Right forelimb (tissue), 1 donor: ENCODE measurements around the gene CDHR1.
"Not testable (repeated sequence)": the region's sequence is repeated elsewhere in the genome, so short reads cannot be mapped to it uniquely, and the experiment has no call there.

Source experiments
- DNase-seq: peaks from one replicate; pipeline ENCODE4 v3.0.0-alpha.2; 2018

Gene CDHR1

GRCh38 chr10:84194424-84195043 is at the start of gene CDHR1:
CDHR1 (plus strand) TSS chr10:84194537; CDS start chr10:84194761, 224 bp downstream.
- DNase-seq: no peak

GRCh38 chr10:84147347-84147746 is 47.0 kb upstream of the CDHR1 start:
- no peak for DNase-seq

- not testable (repeated sequence) for DNase-seq
Measured at GRCh38 chr10:84148006-84148597, 46.2 kb upstream of the CDHR1 start.

- DNase-seq: no peak
Measured at GRCh38 chr10:84149854-84150253, 44.5 kb upstream of the CDHR1 start.

DNA sequence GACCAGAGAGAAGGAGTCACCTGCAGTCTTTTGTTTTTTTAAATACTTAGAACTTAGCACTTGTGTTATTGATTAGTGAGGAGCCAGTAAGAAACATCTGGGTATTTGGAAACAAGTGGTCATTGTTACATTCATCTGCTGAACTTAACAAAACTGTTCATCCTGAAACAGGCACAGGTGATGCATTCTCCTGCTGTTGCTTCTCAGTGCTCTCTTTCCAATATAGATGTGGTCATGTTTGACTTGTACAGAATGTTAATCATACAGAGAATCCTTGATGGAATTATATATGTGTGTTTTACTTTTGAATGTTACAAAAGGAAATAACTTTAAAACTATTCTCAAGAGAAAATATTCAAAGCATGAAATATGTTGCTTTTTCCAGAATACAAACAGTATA is 41.6 kb upstream of the CDHR1 start:
- no peak for DNase-seq

DNA sequence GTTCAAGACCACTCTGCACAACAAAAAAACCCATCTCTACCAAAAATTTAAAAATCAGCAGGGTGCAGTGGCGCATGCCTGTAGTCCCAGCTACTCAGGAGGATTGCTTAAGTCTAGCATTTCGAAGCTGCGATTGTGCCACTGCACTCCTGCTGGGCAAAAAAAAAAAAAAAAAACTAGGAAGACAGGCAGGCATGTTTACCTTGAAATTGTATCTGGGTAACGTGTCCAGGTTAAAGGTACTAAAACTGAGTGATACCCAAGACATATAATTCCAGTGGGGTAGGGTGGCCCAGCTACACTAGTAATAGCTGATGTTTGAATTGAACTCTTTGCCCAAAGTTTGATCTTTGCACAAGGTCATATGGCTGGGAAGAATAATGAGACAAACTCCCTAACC is 38.8 kb upstream of the CDHR1 start:
- DNase-seq: no peak

- DNase-seq: no peak
Measured at GRCh38 chr10:84156009-84156408, 38.3 kb upstream of the CDHR1 start.

DNA sequence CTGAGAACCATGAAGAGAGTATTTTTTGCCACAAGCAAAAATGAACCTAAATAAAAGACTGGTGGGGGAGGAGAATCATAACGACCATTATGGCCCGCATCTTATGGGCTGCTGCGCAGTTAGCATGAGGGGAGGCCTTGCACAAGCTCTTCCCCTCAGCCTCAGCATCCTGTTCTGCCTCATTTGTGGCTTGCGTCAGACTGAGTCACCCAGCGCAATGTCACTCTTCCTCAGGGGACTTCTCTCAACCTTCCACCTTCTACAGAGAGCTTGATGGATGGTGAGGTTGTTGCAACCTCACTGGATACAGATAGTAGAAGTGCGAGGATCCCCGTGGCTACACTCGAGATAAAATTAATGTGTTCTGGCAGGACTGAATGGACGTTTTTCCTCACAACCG is 37.6 kb upstream of the CDHR1 start:
- no peak for DNase-seq

DNA sequence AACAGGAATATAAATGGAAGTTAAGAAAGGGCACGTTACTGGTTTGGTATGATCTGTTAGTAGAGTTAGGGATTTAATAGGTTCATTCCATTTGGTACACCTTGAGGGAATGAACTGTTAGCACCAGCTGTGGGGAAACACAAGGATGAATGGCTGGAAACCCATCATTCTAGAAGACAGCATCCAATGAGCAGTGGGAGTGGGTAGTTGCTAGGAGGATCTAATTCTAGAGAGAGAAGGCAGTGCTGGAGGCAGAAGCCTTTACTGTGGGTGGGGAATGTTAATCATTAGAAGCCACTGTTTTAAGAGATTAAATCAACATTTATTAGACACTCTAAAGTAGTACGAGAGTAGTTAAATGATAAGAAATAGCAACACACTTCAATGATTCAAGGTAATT is 36.3 kb upstream of the CDHR1 start:
- no peak for DNase-seq

GRCh38 chr10:84158550-84158949 is 35.8 kb upstream of the CDHR1 start:
- no peak for DNase-seq

GRCh38 chr10:84159076-84159685 is 35.2 kb upstream of the CDHR1 start:
- no peak for DNase-seq

GRCh38 chr10:84160663-84161362 is 33.5 kb upstream of the CDHR1 start:
- no peak for DNase-seq

DNA sequence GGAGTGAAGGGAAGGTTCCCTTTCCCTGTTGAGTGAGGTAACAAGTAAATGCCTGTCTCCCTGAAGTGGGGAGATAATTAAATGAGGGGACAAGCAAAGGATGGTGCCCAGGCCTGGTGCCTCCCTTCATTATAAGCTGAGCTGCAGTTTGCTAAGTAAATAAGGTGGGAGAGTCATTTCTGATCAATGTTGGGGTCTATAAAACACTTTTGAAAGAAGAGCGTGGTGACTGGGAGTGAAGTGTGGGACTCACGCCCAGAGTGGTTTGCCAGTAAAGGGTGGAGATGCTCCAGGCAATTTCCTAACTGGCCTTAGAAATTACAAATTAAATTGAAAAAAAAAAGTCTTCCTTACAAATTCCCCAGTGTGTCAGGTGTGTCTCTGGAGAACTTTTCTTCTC is 30.3 kb upstream of the CDHR1 start:
- no peak for DNase-seq

- no peak for DNase-seq
Measured at GRCh38 chr10:84164442-84164841, 29.9 kb upstream of the CDHR1 start.

- no peak for DNase-seq
Measured at GRCh38 chr10:84166620-84167288, 27.6 kb upstream of the CDHR1 start.

GRCh38 chr10:84167289-84167653 is 27.1 kb upstream of the CDHR1 start:
- not testable (repeated sequence) for DNase-seq

DNA sequence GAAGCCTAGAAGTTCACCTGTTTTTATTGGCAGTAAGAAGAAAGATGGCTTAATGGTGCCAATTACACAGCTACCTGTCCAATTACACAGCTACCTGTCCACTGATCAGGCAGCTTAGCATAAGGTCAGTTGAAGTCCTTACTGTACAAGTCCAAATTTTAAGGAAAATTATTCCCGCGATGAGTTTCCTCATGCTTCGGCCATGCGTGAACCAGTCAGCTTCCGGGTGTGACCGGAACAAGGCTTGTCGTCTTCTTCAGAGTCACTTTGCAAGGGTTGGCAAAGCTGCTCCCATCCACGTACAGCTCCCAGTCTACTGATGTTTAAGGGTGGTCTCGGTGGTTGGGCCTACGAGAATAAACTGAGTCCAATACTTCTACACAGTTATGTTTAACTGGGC is 26.0 kb upstream of the CDHR1 start:
- not testable (repeated sequence) for DNase-seq

GRCh38 chr10:84171237-84171636 is 23.1 kb upstream of the CDHR1 start:
- DNase-seq: not testable (repeated sequence)

DNA sequence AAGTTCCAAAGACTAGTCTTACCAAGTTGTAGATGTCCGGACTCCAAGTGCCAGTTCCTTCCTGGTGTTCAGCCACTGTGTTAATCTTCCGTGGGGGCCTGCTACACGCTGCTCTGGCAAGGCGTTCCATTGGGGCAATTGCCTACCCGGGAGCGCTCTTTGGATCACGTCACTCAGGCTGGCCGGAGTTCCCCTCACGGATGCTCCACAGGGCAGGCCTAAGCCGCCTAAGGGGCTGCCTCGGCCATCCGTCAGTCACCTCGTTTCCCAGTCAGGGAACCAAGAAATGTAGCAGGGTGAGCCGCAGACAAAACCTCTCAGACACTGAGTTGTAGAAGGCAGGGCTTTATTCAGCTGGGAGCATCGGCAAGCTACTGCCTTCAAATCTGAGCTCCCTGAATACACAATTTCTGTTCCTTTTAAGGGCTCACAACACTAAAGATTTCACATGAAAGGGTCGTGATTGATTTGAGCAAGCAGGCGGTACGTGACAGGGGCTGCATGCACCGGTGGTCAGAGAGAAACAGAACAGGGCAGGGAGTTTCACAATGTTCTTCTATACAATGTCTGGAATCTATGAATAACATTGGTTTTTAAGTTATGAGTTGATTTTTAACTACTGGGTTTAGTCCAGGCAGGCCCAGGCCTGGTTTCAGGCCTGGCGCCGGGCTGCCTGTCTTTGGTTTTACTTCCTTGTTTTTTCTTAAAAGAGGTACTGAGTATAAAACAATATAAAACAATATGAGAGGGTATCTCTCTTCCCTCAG is 22.5 kb upstream of the CDHR1 start:
- not testable (repeated sequence) for DNase-seq

- DNase-seq: no peak
Measured at GRCh38 chr10:84172467-84173356, 21.6 kb upstream of the CDHR1 start.

DNA sequence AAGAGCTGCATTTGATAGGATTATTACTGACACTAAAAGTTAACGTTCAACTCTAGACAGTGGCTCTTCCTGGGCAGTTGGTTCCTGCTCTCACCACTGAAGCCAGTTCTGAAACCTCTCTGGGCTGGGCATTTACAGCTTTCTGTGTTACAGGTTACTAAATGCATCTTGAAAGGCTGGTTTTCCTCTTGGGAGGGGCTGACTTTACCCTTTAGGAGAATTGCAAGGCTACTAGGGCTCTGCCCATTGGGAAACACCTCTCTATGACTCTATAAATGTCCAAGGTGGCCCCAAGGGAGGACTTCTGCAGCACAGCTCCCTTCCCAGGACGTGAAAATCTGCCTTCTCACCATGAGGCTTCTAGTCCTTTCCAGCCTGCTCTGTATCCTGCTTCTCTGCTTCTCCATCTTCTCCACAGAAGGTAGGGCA is 20.8 kb upstream of the CDHR1 start, which contains the start of gene GPR15LG:
Gene GPR15LG, plus strand, starts transcription at position 301 of the 429 bp plus-strand sequence. Its CDS starts 51 bp downstream, at position 352.
- no peak for DNase-seq
